Measurements from ENCODE around the gene CFL2.
"Not testable (repeated sequence)": the region's sequence is repeated elsewhere in the genome, so short reads cannot be mapped to it uniquely, and the experiment has no call there.

CFL2 gene

DNA sequence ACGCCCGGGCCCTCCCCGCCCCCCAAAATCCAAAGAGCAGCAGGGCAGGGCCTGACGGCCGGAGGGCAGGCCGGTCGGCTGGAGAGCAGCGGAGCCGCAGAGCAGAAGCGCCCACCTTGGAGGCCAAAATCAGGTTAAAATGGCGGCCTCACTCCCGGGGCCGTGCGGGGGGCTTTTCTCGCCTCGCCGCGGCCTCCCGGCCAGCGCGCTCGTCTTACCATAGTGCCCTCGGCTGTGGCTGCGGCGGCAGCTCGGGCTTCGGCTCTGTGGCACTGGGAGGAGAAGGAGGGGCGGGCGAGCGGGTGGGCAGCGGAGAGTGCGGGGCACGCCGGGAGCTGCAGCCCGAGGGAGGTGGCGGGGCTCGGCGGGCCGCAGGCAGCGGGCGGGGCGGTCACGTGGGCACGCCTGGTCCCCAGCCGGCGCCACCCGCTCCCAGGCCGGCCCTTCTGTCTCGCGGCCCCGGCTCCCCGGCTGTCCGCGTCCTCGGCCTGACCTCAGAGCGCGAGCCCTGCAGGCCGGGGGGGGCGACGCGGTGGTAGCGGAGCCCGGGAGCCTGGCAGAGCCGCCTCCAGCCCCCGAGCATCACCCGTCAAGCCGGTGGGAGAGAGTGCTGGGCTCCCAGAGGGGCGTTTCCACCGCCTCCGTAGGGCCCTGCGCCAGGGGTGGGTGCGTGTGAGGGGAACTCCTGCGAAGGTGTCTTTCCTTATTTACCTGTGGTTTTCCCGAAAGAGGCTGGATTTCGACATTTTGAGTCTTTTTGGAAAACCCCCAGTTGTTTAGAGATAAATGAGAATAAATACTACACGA is at the start of gene CFL2:
Gene CFL2, minus strand, starts transcription at position 274 of the 807 bp plus-strand sequence. Its CDS starts 53 bp downstream, at position 221.
- peak; percentile 79 to 87 for DNase-seq

DNA sequence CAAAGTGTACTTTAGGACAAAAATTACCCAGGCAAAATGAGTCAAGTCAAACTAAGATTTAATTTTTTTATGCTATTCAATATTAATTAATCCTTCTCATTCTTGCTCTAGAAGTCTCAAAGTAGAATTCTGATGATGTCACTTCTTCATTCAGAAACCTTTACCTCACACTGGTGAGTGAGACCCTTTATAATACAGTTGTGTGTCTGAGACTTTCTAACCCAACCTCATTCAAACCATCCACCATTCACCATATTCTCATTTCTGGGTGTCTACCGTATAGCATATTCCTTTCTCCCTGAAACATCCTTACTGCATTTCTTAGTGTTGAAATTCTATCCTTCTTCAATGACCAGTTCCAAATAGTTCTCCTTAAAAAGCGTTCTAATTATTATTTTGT is 40.8 kb upstream of the CFL2 start:
- DNase-seq: no peak

DNA sequence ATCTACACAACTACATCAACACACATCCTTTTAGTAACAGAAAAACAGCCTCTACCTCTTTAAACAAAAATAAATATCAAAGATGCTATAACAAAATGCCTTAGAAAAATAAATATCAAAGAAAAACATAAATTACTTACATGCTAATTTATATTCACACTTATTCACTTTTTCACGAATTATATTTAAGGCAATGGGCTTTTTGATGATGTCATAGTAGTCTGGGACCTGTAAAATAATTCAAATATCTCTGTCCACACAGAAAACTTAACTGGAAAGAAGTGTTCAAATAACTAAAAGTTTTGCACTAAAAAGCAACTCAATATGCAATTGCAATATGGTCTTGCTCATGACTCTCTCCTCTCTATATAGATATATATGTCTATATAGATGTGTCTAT is 40.3 kb upstream of the CFL2 start:
- no peak for DNase-seq

DNA sequence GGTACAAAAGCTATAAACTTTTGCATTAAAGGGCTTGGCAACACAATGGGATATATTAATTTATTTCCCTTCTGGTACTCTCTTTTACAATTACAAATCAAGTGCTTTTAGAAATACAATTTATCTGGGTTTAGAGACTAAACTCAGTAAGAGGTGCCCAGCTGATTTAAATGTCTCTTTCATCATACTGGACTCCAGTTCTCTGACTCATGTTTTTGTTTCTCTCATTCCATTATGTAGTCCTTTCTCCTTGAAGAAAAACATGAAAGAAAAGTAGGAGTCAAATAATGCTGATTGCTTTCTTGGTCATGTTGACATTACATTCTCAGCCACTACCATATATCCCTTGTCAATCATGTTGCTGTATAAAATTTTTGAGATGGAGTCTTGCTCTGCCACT is 36.3 kb upstream of the CFL2 start:
- no peak for DNase-seq

DNA sequence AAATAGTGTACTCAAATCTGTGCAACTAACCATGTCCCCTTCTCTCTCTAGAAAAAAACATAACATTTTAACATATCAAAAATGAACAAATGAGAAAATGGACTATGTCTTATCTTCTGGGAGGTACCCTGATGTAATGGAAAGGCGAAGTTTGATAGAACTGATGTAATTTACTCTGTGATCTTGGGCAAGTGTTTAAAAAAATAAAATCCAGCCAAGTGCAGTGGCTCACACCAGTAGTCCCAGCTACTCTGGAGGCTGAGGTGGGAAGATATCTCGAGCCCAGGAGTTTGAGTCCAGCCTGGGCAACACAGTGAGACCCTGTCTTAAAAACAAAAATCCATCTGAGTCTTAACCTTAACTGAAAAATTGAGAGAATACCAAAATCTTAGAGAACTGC is 35.8 kb upstream of the CFL2 start:
- DNase-seq: no peak

DNA sequence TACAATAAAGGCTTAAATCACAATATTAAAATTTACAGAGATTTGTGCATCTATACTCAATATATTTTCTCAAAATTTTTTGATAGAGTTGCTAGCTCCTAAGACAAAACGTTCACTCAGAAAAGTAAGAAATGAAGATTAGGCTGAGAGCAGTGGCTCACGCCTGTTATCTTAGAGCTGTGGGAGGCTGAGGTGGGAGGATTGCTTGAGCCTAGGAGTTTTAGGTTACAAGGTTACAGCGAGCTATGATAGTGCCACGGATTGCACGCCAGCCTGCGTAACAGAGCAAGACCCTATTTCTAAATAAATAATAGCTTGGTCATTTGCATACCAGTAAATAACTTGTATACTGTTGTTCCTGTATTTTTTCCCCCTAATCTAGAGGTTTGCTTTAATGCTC is 35.0 kb upstream of the CFL2 start:
- DNase-seq: no peak

DNA sequence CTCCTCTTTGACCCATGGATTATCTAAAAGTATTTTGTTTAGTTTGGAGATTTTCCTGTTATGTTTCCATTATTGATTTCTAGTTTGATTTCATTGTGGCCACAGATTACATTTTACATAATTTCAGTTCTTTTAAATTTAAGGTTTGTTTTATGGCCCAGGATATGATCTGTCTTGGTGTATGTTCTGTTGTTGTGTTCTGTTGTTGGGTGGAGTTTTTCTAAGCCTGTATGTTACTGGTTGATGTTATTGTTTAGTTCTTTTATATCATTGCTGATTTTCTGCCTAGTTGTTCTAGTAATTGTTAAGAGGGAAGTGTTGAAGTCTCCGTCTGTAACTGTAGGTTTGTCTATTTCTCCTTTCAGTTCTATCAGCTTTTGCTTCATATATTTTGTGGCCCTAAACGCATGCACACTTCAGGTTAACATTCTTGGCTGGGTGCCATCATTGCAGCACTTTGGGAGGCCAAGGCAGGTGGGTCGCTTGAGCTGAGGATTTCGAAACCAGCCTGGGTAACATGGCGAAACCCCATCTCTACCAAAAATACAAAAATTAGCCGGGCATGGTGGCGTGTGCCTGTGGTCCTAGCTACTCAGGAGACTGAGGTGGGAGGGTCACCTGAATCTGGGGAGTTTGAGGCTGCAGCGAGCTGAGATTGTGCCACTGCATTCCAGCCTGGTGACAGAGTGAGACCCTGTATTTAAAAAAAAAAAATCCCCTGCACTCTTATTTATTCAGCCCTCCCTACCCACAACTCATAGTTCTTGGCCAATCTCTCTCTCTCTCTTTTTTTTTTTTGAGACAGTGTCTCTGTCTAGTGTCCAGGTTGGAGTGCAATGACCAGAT is 28.1 kb upstream of the CFL2 start:
- no peak for DNase-seq

DNA sequence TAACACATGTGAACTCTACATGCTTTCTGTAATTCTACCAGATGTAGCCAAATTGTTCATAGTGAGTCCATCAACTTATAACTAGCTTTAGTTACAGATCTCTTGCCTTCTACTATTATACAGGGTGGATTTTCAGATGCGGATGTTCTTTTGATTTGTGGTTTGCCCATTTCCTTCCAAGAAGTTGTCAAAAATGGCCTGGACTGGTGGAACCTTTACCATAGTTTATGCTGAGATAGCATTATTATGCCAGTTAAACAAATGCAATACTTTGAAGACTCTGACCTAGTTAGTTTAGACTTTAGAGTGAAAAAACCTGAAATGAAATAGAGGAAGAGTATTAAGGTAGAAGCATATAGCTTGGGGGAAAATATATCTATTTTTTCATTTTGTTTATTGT is 27.4 kb upstream of the CFL2 start:
- no peak for DNase-seq

DNA sequence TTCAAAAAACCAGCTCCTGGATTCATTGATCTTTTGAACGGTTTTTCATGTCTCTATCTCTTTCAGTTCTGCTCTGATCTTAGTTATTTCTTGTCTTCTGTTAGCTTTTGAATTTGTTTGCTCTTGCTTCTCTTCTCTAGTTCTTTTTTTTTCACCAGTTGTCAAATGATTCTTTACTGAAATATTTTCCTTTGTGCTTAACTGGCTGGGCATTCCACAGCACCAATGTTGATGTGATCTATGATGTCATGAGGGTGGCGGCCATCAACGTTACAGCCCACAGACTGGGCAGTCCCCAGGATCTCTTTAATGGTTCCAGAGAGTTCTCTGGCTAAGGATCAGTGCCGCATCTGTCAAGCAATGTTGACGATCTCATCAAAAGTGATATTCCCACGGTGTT is 25.7 kb upstream of the CFL2 start:
- not testable (repeated sequence) for DNase-seq

DNA sequence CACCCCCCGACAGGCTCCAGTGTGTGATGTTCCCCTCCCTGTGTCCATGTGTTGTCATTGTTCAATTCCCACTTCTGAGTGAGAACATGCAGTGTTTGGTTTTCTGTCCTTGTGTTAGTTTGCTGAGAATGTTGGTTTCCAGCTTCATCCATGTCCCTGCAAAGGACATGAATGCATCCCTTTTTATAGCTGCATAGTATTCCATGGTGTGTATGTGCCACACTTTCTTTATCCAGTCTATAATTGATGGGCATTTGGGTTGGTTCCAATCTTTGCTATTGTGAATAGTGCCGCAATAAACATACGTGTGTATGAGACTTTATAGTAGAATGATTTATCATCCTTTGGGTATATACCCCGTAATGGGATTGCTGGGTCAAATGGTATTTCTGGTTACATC is 22.7 kb upstream of the CFL2 start:
- not testable (repeated sequence) for DNase-seq

DNA sequence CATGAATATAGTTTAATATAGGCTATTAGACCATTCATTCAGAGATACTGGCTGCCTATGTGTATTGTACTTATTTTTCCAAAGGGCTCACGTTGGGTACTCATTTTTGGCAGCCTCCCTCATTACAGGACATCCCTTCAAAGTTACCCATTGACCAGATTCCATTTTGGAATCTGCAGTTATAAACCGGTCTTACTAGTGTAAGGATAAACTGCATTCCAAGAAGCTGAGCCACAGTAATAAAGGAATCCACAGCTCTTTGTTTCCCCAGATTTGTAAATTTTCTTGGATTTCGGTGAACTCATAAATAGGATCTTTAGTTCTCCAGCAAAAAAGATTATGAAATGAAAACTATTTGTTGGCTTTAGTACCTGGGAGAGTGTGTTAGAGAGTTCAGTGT is 18.9 kb upstream of the CFL2 start:
- DNase-seq: no peak

DNA sequence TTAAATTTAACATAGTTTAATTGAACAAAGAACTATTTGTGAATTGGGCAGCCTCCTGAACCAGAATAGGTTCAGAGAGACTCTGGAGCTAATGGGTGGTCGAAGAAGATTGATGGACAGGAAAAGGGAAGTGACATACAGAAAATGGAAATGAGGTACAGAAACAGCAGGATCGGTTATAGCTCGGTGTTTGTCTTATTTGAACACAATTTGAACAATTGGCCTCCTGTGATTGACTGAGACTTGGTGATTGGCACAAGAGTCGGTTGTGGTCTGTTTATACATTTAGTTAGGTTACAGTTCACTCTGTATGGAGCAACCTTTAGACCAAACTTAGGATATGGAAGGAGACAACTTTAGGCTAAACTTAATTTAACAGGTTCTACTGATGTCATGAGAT is 18.4 kb upstream of the CFL2 start:
- DNase-seq: peak; percentile 0 to 11

DNA sequence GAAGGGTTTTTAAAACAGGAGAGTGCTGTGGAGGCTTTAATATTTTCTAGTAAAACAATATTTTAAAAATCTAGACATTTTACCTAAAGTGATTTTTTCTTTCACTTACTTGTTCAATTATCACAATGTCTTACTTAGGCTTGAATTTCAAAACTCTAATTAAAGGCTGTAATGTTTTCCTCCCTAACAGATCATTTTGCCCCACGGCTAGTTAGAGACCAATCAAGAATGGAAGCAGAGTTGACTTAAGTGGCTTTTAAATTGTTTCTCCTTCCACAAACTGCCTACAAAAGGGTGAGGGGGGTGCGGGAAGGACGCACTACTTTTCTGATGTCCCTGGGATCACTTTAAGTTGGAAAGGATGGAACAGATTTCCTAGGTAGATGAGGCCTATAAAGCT is 9.5 kb upstream of the CFL2 start:
- no peak for DNase-seq

DNA sequence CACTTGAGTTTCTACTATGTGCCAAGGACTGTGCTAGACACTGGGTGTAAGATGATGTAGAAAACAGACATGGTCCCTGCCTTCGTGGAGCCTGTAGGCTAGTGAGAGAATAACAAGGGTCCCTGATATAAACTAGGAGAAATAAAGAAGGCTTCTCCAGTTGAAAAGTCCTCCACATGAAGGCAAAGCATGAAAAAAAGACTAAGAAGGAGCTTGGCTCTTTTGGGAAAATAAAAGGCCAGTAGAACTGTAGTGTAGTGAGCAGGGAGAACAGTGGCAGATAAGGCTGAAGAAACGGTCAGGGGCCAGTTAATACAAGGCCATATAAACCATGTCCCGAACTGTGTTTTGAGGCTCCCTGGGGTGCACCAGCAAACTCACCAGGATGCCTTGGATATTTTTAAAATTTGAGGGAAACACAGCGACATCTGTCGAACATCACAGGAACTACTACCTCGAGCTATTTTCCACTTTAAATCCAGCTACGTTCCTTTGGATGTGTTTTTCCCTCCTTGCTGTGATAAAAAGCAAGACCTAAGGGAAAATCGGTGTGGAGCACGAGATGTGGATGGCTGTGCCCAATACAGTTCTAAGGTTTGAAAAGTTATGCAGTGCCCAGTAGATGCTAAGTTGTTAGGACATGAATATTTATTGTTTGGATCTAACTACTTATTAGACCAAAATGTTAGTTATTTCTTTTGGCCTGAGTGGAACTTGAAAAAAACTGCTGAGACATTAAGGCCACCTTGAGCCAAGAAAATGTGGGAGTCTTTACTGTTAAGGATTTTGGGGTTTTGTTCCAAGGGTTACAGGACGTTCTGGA is 8.5 kb upstream of the CFL2 start:
- peak; percentile 40 to 62 for DNase-seq

DNA sequence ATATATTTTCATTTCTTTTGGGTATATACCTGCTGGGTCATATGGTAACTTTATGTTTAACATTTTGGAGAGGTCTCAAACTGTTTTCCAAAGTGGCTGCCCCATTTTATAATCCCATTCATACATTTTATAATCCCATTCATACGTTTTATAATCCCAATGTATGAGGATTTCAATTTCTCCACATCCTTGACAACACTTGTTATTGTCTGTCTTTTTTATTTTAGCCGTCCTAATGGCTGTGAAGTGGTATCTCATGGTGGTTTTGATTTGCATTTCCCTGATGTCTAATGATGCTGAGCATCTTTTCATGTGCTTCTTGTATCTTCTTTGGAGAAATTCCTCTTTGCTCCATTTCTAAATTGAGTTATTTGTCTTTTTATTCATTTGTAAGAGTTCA is 6.7 kb upstream of the CFL2 start:
- no peak for DNase-seq

DNA sequence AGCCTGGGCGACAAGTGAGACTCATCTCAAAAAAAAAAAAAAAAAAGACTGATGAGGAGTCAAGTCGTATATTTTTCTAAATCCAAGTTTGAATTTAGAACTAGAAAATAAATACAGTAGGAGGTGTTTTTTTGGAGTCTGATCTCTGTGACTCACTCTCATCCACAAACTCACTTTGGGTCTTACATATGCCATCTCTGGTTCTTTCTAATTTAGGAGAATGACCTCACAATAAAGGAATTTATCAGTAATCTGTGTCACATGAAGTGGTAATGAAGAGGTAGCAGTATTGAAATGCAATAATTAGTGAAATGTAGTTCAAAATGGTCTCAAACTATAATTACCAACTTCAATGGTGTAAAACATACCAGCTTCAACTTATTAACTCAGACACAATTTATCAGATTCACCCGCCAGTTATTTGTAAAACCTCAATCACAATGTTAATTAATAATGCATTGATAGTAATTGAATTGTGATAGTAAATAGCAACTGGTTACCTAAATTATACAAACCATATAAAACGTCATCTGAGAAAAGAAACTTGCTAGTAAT is 4.4 kb upstream of the CFL2 start:
- no peak for DNase-seq

DNA sequence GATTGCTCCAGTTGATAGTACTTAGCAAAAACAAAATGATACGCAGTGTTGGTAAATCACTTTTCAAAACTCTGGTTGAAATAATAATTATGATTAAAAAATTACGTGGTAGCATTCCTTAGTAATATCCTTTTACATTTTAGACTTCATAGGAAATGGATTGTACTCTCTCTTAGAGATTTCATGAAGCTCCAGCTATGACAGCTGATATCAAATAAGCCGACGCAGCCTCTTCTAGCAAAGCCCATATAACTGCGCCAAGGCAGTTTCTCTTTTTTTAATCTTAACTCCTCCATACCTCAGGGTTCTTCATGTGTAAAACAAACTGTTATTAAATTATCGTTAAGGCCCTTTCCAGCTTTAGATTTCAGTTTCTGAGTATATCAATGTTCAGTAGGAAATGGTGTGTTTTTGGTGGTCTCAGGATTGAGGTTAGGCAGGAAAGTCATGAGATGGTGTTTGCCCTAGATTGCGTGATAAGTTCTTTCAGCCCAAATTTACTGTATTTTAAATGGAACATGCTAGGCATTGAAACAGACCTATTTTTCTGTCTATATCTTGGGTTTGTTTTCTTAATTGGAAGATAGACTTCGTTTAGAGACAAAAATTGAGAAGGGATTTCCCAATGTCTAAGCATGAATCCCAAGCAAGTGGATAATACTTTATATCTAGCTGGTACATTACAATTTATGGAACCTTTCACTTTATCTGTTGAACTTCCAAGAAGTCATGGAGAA is 902 bp upstream of the CFL2 start:
- no peak for DNase-seq

DNA sequence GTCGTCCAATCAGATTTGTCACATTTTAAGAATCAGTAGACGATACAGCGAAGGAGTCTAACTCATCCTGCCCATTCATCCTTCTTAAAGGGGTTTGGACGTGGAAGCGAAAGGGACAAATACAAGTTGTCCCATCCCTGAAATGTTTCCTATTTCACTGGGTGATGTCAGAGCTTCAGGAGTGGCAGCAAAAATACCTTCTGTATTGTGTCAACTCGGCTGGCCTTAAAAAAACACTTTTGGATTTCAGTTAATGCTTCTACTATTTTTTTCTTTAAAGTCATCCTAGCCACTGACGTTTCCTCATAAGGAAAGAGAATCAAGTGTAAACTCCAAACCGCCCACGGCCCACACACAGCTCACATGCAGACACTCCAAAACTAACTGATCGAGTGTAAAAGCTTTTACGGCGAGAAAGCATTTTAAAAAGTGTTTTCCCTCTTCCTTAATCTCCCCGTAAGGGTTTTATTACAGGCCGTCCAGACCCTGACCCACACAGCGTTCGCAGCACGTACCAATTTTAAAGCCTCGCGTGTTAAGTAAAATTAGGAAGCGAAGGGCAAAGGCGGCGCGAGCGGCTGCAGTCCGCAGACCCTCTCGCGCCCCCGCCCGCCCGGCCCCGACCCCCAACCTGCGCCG is 593 bp downstream of the CFL2 start:
- peak; percentile 11 to 42 for DNase-seq

DNA sequence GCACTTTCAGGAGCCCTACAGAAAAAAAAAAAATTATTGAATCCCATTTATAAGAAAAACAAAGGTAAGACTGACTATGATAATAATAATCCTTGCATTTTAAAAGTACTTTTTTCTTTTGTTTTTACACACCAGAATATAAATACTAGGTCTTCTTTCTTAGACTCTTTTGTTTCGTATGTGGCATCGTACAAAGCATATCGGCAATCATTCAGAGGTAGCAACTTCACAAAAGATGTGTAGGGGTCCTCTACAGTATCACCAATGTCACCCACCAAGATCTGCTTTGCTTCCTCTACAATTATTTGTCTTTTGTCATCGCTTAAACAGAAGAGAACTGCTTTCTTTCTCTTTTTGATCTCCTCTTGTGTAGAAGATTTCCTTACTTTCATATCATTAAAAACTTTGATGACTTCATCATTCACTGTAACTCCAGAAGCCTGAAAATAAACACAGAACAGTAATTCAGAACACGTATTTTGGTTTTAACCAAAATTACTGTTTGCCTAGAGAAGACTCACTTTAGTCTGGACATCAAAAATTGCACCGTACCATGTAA is 1.2 kb downstream of the CFL2 start:
- no peak for DNase-seq

DNA sequence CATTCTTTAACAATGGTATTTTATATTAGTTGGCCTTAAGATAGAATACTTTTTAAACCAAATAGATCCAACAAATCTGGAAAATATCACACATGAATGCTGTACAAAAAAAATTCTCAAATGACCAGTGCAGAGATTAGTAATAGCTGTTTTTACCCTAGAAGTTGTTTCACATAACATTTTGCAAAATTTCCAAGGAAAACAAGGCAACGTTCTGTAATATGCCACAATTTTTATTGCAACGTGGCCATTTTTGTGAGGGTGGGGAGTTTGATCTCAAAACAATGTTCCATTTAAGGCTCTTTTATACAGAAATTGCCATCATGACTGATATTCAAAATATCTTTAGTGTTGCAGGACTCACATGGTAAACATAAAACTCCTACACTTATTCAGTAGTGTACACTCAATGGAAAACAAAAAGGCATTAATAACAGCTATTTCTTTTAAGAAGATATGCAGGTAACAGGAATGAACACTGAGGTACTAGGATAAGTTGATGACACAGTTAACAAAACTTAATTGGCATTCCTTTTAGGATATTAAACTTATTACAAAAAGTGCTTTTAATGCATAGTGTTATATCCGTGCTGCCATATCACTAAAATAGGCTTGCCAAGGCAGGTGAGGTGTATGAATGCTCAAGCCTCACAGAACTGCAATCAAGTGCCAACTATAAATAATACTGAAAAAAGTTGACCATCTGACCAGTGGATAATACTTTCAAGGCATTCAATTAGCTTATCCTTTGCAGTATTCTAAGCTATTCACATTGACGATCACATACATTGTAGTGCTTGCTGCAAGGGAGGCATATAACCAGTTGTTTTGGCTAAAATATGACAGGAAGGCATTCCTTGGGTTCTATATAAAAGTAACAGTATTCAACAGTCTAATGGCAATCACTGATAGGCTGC is 2.3 kb downstream of the CFL2 start:
- no peak for DNase-seq

Measured in NCI-H2081 (cell line).